SK-N-SH (cell line): ENCODE data around the gene DOK7.

Source experiments
- ELF1 ChIP-seq: IDR thresholded peaks from 2 replicates; pipeline ENCODE4 v1.4.0; 2012
- EP300 ChIP-seq, 2 experiments: IDR thresholded peaks; 2 replicates each; pipeline versions ENCODE4 v1.4.0 to v1.6.1; 2012; ENCODE audit warnings: borderline replicate concordance in 1 of 2, low read depth in 1 of 2, low read length in 1 of 2
- GATA2 ChIP-seq: sonication (generic); formaldehyde crosslinking; IDR thresholded peaks from 2 replicates; pipeline ENCODE4 v1.5.0; 2020; ENCODE audit warnings: mild to moderate bottlenecking, missing genetic modification reagents
- RAD21 ChIP-seq: IDR thresholded peaks from 2 replicates; pipeline ENCODE4 v1.6.1; 2012; ENCODE audit warnings: mild to moderate bottlenecking, low read length
- YY1 ChIP-seq: IDR thresholded peaks from 2 replicates; pipeline ENCODE4 v1.4.0; 2012; ENCODE audit warnings: low read depth, mild to moderate bottlenecking
- TF ChIP-seq, protein P1 (sequence below): fragments of 200-600 bp; sonication (generic); IDR thresholded peaks from 2 replicates; pipeline ENCODE4 v1.6.1; 2017; ENCODE audit warnings: antibody characterized with exemption, mild to moderate bottlenecking, moderate library complexity

GRCh38 chr4:3427706-3428446, 35.2 kb upstream of the DOK7 start:
- TF ChIP-seq GATA2 (CRISPR knock-in tag) = no peak
- TF ChIP-seq, protein P1, sequence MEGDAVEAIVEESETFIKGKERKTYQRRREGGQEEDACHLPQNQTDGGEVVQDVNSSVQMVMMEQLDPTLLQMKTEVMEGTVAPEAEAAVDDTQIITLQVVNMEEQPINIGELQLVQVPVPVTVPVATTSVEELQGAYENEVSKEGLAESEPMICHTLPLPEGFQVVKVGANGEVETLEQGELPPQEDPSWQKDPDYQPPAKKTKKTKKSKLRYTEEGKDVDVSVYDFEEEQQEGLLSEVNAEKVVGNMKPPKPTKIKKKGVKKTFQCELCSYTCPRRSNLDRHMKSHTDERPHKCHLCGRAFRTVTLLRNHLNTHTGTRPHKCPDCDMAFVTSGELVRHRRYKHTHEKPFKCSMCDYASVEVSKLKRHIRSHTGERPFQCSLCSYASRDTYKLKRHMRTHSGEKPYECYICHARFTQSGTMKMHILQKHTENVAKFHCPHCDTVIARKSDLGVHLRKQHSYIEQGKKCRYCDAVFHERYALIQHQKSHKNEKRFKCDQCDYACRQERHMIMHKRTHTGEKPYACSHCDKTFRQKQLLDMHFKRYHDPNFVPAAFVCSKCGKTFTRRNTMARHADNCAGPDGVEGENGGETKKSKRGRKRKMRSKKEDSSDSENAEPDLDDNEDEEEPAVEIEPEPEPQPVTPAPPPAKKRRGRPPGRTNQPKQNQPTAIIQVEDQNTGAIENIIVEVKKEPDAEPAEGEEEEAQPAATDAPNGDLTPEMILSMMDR = no peak
- no peak for TF ChIP-seq ELF1
- no peak for TF ChIP-seq YY1
- no peak for TF ChIP-seq RAD21
- TF ChIP-seq EP300 (IDR thresholded peaks at IDR 0.05; ENCODE audit: borderline replicate concordance in 1 of 2, low read depth in 1 of 2, low read length in 1 of 2) = no peak
